Loucy (cell line): ENCODE measurements around the gene CEP128.
"Not testable (repeated sequence)": the region's sequence is repeated elsewhere in the genome, so short reads cannot be mapped to it uniquely, and the experiment has no call there.

Source experiments
- H2AFZ ChIP-seq: fragments of 200-600 bp; sonication (generic); 2 replicates; pipeline ENCODE4 v1.6.0; 2016; ENCODE audit warnings: antibody characterized with exemption, mild to moderate bottlenecking, low read length, moderate library complexity
- H3F3A ChIP-seq: fragments of 200-600 bp; 2 replicates; pipeline ENCODE4 v1.6.0; 2016; ENCODE audit warnings: antibody characterized with exemption, low read depth, mild to moderate bottlenecking
- H3K27me3 ChIP-seq: fragments of 200-600 bp; sonication (generic); 2 replicates; pipeline ENCODE4 v1.6.1; 2014; ENCODE audit warnings: low read length, mild to moderate bottlenecking; ENCODE audit not compliant: insufficient read depth, poor library complexity, severe bottlenecking
- H3K36me3 ChIP-seq: fragments of 200-600 bp; sonication (generic); 2 replicates; pipeline ENCODE4 v1.6.1; 2016; ENCODE audit warnings: low read length; ENCODE audit not compliant: insufficient read depth
- H3K4me1 ChIP-seq: fragments of 200-600 bp; sonication (generic); 2 replicates; pipeline ENCODE4 v1.5.1; 2014; ENCODE audit warnings: low read length, mild to moderate bottlenecking; ENCODE audit not compliant: insufficient read depth, poor library complexity, severe bottlenecking
- H3K4me2 ChIP-seq: fragments of 200-600 bp; sonication (generic); 2 replicates; pipeline ENCODE4 v1.6.0; 2014; ENCODE audit warnings: antibody characterized with exemption, low read length, low read depth, mild to moderate bottlenecking; ENCODE audit not compliant: poor library complexity, severe bottlenecking
- H3K4me3 ChIP-seq: fragments of 200-600 bp; sonication (generic); 2 replicates; pipeline ENCODE4 v1.5.1; 2014; ENCODE audit warnings: low read length, mild to moderate bottlenecking, mixed read lengths; ENCODE audit not compliant: poor library complexity, severe bottlenecking
- H3K79me2 ChIP-seq: fragments of 200-600 bp; sonication (generic); 2 replicates; pipeline ENCODE4 v1.6.1; 2014; ENCODE audit warnings: low read length; ENCODE audit not compliant: insufficient read depth
- H3K9ac ChIP-seq: fragments of 200-600 bp; sonication (generic); 2 replicates; pipeline ENCODE4 v1.6.0; 2014; ENCODE audit warnings: mild to moderate bottlenecking, low read depth, low read length, moderate library complexity; ENCODE audit not compliant: poor library complexity, severe bottlenecking
- H3K9me2 ChIP-seq: fragments of 200-600 bp; sonication (generic); replicated peaks from 2 replicates; pipeline ENCODE4 v1.6.1; 2016; ENCODE audit warnings: low read depth, low read length, mixed read lengths
- H3K9me3 ChIP-seq: fragments of 200-600 bp; sonication (generic); 2 replicates; pipeline ENCODE4 v1.6.1; 2014; ENCODE audit warnings: mild to moderate bottlenecking, antibody characterized with exemption, low read length, low read depth; ENCODE audit not compliant: insufficient read depth
- H4K20me1 ChIP-seq: fragments of 200-600 bp; sonication (generic); 2 replicates; pipeline ENCODE4 v1.6.0; 2014; ENCODE audit warnings: antibody characterized with exemption, low read length, mild to moderate bottlenecking; ENCODE audit not compliant: insufficient read depth, poor library complexity, severe bottlenecking
- EZH2phosphoT487 ChIP-seq: fragments of 200-600 bp; IDR thresholded peaks from 2 replicates; pipeline ENCODE4 v1.6.1; 2018; ENCODE audit warnings: antibody characterized with exemption, mild to moderate bottlenecking, moderate library complexity, borderline replicate concordance
- TF ChIP-seq, protein P1 (sequence below): fragments of 200-600 bp; sonication (generic); conservative IDR thresholded peaks from 2 replicates; pipeline ENCODE4 v1.5.1; 2014; ENCODE audit warnings: mild to moderate bottlenecking, antibody characterized with exemption, low read length

CEP128 gene

DNA sequence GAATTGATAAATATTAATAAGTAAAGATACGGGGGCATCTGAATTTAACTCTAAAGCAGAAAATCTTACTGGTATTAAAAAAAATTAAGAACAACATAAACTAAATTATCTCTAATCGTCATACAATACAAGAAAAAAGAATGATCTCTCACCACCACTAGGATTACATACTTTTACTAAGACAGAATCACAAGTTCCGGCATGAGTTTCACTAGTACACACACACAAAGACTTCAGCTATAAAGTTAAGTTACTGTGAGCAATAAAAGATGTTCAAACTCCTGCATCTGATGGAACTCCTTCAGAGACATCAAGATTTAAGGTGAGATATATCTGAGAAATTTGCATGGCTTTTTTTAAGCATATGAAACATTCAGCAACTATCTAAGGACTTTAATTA is 21.9 kb downstream of the CEP128 start:
- Histone ChIP-seq H3K4me3 (no peak overlapping the region), H3K9me2 (no peaks in the 10 kb centered on the region), H3F3A (no peaks in the 10 kb centered on the region), H3K27me3 (no peaks in the 10 kb centered on the region), H3K4me1 (peaks cover 9% of the 10 kb centered on the region), H3K79me2 (peaks cover 39% of the 10 kb centered on the region), H4K20me1 (no peaks in the 10 kb centered on the region), H3K36me3 (peaks cover 19% of the 10 kb centered on the region), H3K4me2 (no peak overlapping the region), H3K9ac (no peak overlapping the region), H3K9me3 (no peaks in the 10 kb centered on the region), H2AFZ (no peak overlapping the region)
- TF ChIP-seq, protein P1, sequence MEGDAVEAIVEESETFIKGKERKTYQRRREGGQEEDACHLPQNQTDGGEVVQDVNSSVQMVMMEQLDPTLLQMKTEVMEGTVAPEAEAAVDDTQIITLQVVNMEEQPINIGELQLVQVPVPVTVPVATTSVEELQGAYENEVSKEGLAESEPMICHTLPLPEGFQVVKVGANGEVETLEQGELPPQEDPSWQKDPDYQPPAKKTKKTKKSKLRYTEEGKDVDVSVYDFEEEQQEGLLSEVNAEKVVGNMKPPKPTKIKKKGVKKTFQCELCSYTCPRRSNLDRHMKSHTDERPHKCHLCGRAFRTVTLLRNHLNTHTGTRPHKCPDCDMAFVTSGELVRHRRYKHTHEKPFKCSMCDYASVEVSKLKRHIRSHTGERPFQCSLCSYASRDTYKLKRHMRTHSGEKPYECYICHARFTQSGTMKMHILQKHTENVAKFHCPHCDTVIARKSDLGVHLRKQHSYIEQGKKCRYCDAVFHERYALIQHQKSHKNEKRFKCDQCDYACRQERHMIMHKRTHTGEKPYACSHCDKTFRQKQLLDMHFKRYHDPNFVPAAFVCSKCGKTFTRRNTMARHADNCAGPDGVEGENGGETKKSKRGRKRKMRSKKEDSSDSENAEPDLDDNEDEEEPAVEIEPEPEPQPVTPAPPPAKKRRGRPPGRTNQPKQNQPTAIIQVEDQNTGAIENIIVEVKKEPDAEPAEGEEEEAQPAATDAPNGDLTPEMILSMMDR, result no peak
- no peak for TF ChIP-seq EZH2phosphoT487

GRCh38 chr14:80912013-80912412 is 29.5 kb downstream of the CEP128 start:
- peaks cover 45% of the 10 kb centered on the region for H3K36me3 ChIP-seq
- not testable (repeated sequence) for H3K4me2 ChIP-seq, H3K9me2 ChIP-seq, H3K79me2 ChIP-seq, H3K9ac ChIP-seq, H3K27me3 ChIP-seq, H3K4me3 ChIP-seq, H3F3A ChIP-seq, H4K20me1 ChIP-seq, H2AFZ ChIP-seq, H3K9me3 ChIP-seq, H3K4me1 ChIP-seq

DNA sequence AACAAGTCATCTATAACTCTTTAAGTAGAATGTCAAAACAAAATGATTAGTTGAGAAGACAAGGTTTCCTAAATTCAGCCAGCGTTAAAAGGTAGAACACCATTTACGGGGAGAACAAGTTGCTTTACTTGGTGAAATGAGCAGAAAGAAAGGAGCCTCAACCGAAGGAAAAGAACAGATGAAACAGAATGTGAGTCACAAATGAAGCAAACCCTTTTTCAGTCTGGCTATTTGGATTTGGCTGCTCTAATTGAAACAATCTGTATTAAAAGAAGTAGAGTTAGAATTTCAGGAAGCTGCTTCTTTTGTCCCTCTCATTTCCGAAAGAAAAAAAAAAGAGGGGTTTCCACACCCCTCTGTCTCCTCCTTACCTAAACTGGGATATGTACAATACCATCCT is 34.6 kb downstream of the CEP128 start:
- H3K9me3 ChIP-seq, result no peaks in the 10 kb centered on the region
- H3K36me3 ChIP-seq, result peaks cover 51% of the 10 kb centered on the region
- no peaks in the 10 kb centered on the region for H3K9me2 ChIP-seq

GRCh38 chr14:80906336-80906735 is 35.2 kb downstream of the CEP128 start:
- no peak overlapping the region for H3K4me2 ChIP-seq
- no peaks in the 10 kb centered on the region for H3K9me2 ChIP-seq
- H3K9ac ChIP-seq, result no peak overlapping the region
- H3K4me3 ChIP-seq, result no peak overlapping the region
- H3K4me1 ChIP-seq, result peaks cover 5% of the 10 kb centered on the region
- H2AFZ ChIP-seq, result no peak overlapping the region
- no peaks in the 10 kb centered on the region for H3K27me3 ChIP-seq
- no peaks in the 10 kb centered on the region for H3F3A ChIP-seq
- no peaks in the 10 kb centered on the region for H4K20me1 ChIP-seq
- no peaks in the 10 kb centered on the region for H3K9me3 ChIP-seq
- TF ChIP-seq, protein P1, result no peak
- TF ChIP-seq EZH2phosphoT487, result no peak
- 0 out of 2 replicates have a peak, but pooled peaks cover 7% of the 10 kb centered on the region for H3K79me2 ChIP-seq
- peaks cover 51% of the 10 kb centered on the region for H3K36me3 ChIP-seq

More for the DNA sequence above, 34.6 kb downstream of the CEP128 start:
- Histone ChIP-seq H3K4me1 (no peaks in the 10 kb centered on the region), H3K27me3 (no peaks in the 10 kb centered on the region), H3K79me2 (0 out of 2 replicates have a peak, but pooled peaks cover 7% of the 10 kb centered on the region), H3K4me3 (no peak overlapping the region), H3K4me2 (no peak overlapping the region), H3K9ac (no peak overlapping the region), H4K20me1 (no peaks in the 10 kb centered on the region), H2AFZ (no peak overlapping the region), H3F3A (no peaks in the 10 kb centered on the region)
- TF ChIP-seq EZH2phosphoT487, result no peak
